Measurements from ENCODE around the gene DUT. TPM values are rescaled to one million over a fixed set of nuclear protein-coding genes. Genes with fewer than 3 reads are reported as not detected.

The DUT gene
- 39.7 and 47.6 TPM in 2 replicates for total RNA-seq

GRCh38 chr15:48330855-48331795 lies at the start of gene DUT:
TSS of gene DUT (plus strand) at chr15:48331429. CDS start at chr15:48331516, 87 bp downstream.

Other genes with a start within 250 kb of the DUT start
- gene SLC24A5, start 210.4 kb upstream of the DUT start, total RNA-seq: not detected in 2 replicates
- gene MYEF2, start 153.1 kb upstream of the DUT start, total RNA-seq: 7.0 and 34.7 TPM in 2 replicates
- not detected in 2 replicates for gene CTXN2, start 139.8 kb upstream of the DUT start, total RNA-seq
- gene SLC12A1, start 125.1 kb upstream of the DUT start, total RNA-seq: not detected in 2 replicates